ENCODE data around the gene PARD3. TPM values are rescaled to one million over a fixed set of nuclear protein-coding genes. Genes with fewer than 3 reads are reported as not detected.

PARD3 gene
- total RNA-seq, 2 donors from 2014 or later = 59.6 to 74.6 TPM

DNA sequence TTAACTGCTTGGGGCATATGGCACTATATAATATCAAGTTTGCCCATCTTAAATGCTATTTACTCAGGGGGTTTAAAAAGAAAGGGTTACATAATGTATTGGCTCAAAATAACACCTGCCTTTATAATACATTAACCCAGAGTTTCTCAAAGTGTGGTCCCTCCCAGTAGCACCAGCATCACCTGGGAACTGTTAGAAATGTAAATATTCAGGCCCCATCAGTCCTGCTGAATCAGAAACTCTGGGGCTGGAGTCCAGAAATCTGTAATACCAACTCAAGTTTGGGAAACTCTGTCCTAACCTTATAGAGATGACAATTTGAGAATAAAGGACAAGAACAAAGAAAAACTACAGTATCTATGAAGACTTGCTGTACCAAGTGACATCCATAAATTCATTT is 270.7 kb downstream of the PARD3 start:
- TF ChIP-seq, protein P1, sequence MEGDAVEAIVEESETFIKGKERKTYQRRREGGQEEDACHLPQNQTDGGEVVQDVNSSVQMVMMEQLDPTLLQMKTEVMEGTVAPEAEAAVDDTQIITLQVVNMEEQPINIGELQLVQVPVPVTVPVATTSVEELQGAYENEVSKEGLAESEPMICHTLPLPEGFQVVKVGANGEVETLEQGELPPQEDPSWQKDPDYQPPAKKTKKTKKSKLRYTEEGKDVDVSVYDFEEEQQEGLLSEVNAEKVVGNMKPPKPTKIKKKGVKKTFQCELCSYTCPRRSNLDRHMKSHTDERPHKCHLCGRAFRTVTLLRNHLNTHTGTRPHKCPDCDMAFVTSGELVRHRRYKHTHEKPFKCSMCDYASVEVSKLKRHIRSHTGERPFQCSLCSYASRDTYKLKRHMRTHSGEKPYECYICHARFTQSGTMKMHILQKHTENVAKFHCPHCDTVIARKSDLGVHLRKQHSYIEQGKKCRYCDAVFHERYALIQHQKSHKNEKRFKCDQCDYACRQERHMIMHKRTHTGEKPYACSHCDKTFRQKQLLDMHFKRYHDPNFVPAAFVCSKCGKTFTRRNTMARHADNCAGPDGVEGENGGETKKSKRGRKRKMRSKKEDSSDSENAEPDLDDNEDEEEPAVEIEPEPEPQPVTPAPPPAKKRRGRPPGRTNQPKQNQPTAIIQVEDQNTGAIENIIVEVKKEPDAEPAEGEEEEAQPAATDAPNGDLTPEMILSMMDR (conservative IDR thresholded peaks at IDR 0.05) = no peak
- Mint-ChIP-seq H3K27ac (no peak overlapping the region), H3K27me3 (ENCODE audit: insufficient read depth) (no peaks in the 10 kb centered on the region), H3K36me3 (ENCODE audit: low read depth) (no peaks in the 10 kb centered on the region), H3K4me3 (no peak overlapping the region), H3K4me1 (peaks cover 40% of the 10 kb centered on the region), H3K9me3 (no peaks in the 10 kb centered on the region)
- H3K9ac ChIP-seq (ENCODE audit: extremely low read depth, low read length, poor library complexity, severe bottlenecking) = no peak overlapping the region
- H3K9me3 ChIP-seq (ENCODE audit: control insufficient read depth, low read length) = no peaks in the 10 kb centered on the region
- no peak overlapping the region for H3K27ac ChIP-seq (ENCODE audit: low read depth, low read length)
- no peaks in the 10 kb centered on the region for H3K27me3 ChIP-seq (ENCODE audit: control insufficient read depth, insufficient read depth, low read length, poor library complexity, severe bottlenecking)
- H3K36me3 ChIP-seq (ENCODE audit: control insufficient read depth, insufficient read depth, low read length) = no peaks in the 10 kb centered on the region
- no peaks in the 10 kb centered on the region for H3K4me1 ChIP-seq (ENCODE audit: control insufficient read depth, insufficient read depth, low read length)
- no peak overlapping the region for H3K4me3 ChIP-seq (ENCODE audit: low read length)
- no peak for DNase-seq

DNA sequence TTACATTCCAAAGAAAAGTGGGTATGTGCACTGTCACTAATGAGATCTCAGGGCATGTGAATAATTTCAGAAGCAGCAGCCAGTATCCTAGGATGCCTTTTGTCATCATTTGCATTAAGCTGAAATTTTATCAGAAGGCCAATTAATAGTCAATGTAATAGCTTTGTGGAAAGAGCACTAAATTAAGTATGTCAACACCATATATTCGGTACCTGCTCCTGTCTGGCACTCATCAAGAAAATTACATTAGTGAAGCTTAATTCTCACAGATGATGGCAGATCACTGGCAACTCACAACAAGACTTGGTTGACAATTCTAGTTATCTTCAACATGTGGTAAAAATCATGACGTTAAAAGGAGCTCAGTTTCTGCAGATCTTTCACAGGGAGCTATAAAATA is 271.4 kb downstream of the PARD3 start:
- Histone ChIP-seq H3K27me3 (ENCODE audit: control insufficient read depth, insufficient read depth, low read length, poor library complexity, severe bottlenecking) (no peaks in the 10 kb centered on the region), H3K4me3 (ENCODE audit: low read length) (no peak overlapping the region), H3K9ac (ENCODE audit: extremely low read depth, low read length, poor library complexity, severe bottlenecking) (no peak overlapping the region), H3K9me3 (ENCODE audit: control insufficient read depth, low read length) (no peaks in the 10 kb centered on the region), H3K36me3 (ENCODE audit: control insufficient read depth, insufficient read depth, low read length) (no peaks in the 10 kb centered on the region), H3K27ac (ENCODE audit: low read depth, low read length) (no peak overlapping the region), H3K4me1 (ENCODE audit: control insufficient read depth, insufficient read depth, low read length) (peaks cover 3% of the 10 kb centered on the region)
- 86 to 100% methylated on average over 2 of the region's 2 CpGs for WGBS, 2 experiments (ENCODE audit: insufficient coverage in 1 of 2, insufficient read length in 1 of 2)
- H3K9me3 Mint-ChIP-seq = no peaks in the 10 kb centered on the region
- TF ChIP-seq, protein P1 (conservative IDR thresholded peaks at IDR 0.05) = no peak
- peaks cover 40% of the 10 kb centered on the region for H3K4me1 Mint-ChIP-seq
- H3K27ac Mint-ChIP-seq = no peak overlapping the region
- H3K36me3 Mint-ChIP-seq (ENCODE audit: low read depth) = no peaks in the 10 kb centered on the region
- no peak for DNase-seq
- no peaks in the 10 kb centered on the region for H3K27me3 Mint-ChIP-seq (ENCODE audit: insufficient read depth)
- H3K4me3 Mint-ChIP-seq = no peak overlapping the region

DNA sequence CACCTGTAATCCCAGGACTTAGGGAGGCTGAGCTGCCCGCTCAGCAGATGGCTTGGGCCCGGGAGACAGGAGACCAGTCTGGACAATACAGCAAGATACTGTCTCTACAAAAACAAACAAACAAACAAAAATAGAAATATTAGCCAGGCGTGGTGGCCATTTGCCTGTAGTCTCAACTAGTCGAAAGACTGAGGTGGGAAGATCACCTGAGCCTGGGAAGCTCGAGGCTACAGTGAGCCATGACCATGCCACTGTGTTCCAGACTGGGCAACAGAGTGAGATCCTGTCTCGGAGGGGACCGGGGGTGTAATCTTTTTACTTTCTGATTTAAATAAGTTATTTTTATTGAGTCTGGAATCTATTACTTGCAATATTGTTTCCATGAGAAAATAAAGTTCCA is 274.6 kb downstream of the PARD3 start:
- DNase-seq = no peak
- WGBS, 2 experiments (ENCODE audit: insufficient coverage in 1 of 2, insufficient read length in 1 of 2) = 97% methylated on average over 7 of the region's 7 CpGs; no CpG with 5 or more reads in 1 of the 2 experiments
- no peaks in the 10 kb centered on the region for H3K27me3 ChIP-seq (ENCODE audit: control insufficient read depth, insufficient read depth, low read length, poor library complexity, severe bottlenecking)
- no peaks in the 10 kb centered on the region for H3K36me3 ChIP-seq (ENCODE audit: control insufficient read depth, insufficient read depth, low read length)
- TF ChIP-seq, protein P1 (conservative IDR thresholded peaks at IDR 0.05) = no peak
- H3K9me3 ChIP-seq (ENCODE audit: control insufficient read depth, low read length) = no peaks in the 10 kb centered on the region
- Mint-ChIP-seq H3K36me3 (ENCODE audit: low read depth) (peaks cover 4% of the 10 kb centered on the region), H3K27me3 (ENCODE audit: insufficient read depth) (no peaks in the 10 kb centered on the region), H3K4me3 (no peak overlapping the region), H3K27ac (no peak overlapping the region), H3K9me3 (no peaks in the 10 kb centered on the region), H3K4me1 (peaks cover 51% of the 10 kb centered on the region)
- H3K9ac ChIP-seq (ENCODE audit: extremely low read depth, low read length, poor library complexity, severe bottlenecking) = no peak overlapping the region
- no peak overlapping the region for H3K27ac ChIP-seq (ENCODE audit: low read depth, low read length)
- H3K4me3 ChIP-seq (ENCODE audit: low read length) = no peak overlapping the region
- H3K4me1 ChIP-seq (ENCODE audit: control insufficient read depth, insufficient read depth, low read length) = peaks cover 15% of the 10 kb centered on the region

Measured in endodermal cell (in vitro differentiated cells).